ENCODE measurements around the gene LRMDA. TPM values are rescaled to one million over a fixed set of nuclear protein-coding genes. Genes with fewer than 3 reads are reported as not detected.

The LRMDA gene
- total and polyA plus RNA-seq, 2 of the 8 experiments (the other 6 are each of a cell fraction or from before 2014, with no cell fraction given): 0.86 to 2.8 TPM

- TF ChIP-seq NANOG (IDR thresholded peaks at IDR 0.05; ENCODE audit: insufficient read depth, low read depth, low read length, poor library complexity, severe bottlenecking): no peak
- TF ChIP-seq RNF2 (IDR thresholded peaks at IDR 0.05; ENCODE audit: borderline replicate concordance, low read depth, low read length, missing control alignments, poor library complexity, severe bottlenecking): no peak
Measured at GRCh38 chr10:75592151-75592787, 160.8 kb downstream of the LRMDA start (continued).
